HepG2 (cell line): ENCODE data around the gene ANKRD13C.

Source experiments
- CBX5 ChIP-seq: sonication (generic); formaldehyde crosslinking; IDR thresholded peaks from 2 replicates; pipeline ENCODE4 v1.4.0; 2020; ENCODE audit warnings: missing genetic modification reagents, borderline replicate concordance
- EZH2 ChIP-seq: conservative IDR thresholded peaks from 2 replicates; pipeline ENCODE4 v1.6.1; 2012; ENCODE audit warnings: mild to moderate bottlenecking, low read depth, low read length, moderate library complexity
- MED1 ChIP-seq: sonication (generic); formaldehyde crosslinking; IDR thresholded peaks from 2 replicates; pipeline ENCODE4 v1.4.0; 2020; ENCODE audit warnings: missing genetic modification reagents
- PITX1 ChIP-seq: sonication (generic); formaldehyde crosslinking; IDR thresholded peaks from 2 replicates; pipeline ENCODE4 v1.5.1; 2020; ENCODE audit warnings: mild to moderate bottlenecking, missing genetic modification reagents
- TF ChIP-seq, protein P1 (sequence below): sonication (generic); formaldehyde crosslinking; IDR thresholded peaks from 2 replicates; pipeline ENCODE4 v1.9.0; 2021; ENCODE audit warnings: missing genetic modification reagents, borderline replicate concordance
- TF ChIP-seq, protein P2 (sequence below): sonication (generic); formaldehyde crosslinking; IDR thresholded peaks from 2 replicates; pipeline ENCODE4 v1.4.0; 2020; ENCODE audit warnings: missing genetic modification reagents
- TF ChIP-seq, protein P3 (sequence below): sonication (generic); formaldehyde crosslinking; IDR thresholded peaks from 2 replicates; pipeline ENCODE4 v1.5.0; 2020; ENCODE audit warnings: missing genetic modification reagents
- TF ChIP-seq, protein P4 (sequence below): sonication (generic); formaldehyde crosslinking; conservative IDR thresholded peaks from 2 replicates; pipeline ENCODE4 v1.5.0; 2020; ENCODE audit warnings: missing genetic modification reagents

DNA sequence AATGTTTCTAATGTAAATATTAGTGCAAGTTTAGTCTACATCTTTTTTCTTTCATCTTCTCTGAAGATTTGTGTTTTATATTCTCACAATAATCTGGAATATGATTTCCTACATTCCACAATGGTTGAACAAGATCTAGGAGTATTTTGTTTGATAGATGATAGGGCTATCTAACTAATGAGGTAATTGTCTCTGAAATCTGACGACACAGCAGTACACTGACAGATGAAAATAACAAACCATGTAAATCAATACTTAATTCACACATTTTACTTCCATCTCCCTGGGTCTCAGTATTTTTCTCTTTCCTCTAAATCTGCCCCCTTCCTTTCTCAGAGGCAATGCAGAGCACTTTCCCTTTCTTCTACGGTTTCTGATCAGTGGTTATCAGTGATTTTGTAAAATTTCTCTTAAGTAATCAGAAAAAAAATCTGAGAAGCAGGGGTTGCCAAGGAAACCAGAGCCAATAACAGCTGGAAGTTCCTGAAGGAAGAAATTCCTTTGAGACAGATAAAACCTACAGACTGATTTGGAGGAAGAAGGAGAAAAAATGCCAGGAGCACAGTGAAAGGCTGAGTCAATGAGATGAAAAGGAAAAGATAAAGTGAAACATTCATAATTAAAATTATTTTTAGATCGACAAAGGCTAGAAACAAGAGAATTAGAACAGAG lies 7.3 kb upstream of the ANKRD13C start:
- TF ChIP-seq, protein P1, sequence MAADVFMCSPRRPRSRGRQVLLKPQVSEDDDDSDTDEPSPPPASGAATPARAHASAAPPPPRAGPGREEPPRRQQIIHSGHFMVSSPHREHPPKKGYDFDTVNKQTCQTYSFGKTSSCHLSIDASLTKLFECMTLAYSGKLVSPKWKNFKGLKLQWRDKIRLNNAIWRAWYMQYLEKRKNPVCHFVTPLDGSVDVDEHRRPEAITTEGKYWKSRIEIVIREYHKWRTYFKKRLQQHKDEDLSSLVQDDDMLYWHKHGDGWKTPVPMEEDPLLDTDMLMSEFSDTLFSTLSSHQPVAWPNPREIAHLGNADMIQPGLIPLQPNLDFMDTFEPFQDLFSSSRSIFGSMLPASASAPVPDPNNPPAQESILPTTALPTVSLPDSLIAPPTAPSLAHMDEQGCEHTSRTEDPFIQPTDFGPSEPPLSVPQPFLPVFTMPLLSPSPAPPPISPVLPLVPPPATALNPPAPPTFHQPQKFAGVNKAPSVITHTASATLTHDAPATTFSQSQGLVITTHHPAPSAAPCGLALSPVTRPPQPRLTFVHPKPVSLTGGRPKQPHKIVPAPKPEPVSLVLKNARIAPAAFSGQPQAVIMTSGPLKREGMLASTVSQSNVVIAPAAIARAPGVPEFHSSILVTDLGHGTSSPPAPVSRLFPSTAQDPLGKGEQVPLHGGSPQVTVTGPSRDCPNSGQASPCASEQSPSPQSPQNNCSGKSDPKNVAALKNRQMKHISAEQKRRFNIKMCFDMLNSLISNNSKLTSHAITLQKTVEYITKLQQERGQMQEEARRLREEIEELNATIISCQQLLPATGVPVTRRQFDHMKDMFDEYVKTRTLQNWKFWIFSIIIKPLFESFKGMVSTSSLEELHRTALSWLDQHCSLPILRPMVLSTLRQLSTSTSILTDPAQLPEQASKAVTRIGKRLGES (CRISPR knock-in tag), result no peak
- TF ChIP-seq, protein P2, sequence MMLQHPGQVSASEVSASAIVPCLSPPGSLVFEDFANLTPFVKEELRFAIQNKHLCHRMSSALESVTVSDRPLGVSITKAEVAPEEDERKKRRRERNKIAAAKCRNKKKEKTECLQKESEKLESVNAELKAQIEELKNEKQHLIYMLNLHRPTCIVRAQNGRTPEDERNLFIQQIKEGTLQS (CRISPR knock-in tag), result no peak
- TF ChIP-seq, protein P3, sequence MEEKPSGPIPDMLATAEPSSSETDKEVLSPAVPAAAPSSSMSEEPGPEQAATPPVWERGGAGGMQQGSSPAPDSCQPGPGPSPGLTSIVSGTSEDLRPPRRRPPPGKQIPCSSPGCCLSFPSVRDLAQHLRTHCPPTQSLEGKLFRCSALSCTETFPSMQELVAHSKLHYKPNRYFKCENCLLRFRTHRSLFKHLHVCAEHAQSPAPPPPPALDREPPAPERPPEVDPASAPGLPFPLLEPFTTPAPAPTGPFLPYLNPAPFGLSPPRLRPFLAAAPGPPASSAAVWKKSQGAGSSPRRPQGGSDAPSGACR (CRISPR knock-in tag), result no peak
- TF ChIP-seq PITX1 (CRISPR knock-in tag), result no peak
- no peak for TF ChIP-seq CBX5
- TF ChIP-seq EZH2, result no peak
- TF ChIP-seq, protein P4, sequence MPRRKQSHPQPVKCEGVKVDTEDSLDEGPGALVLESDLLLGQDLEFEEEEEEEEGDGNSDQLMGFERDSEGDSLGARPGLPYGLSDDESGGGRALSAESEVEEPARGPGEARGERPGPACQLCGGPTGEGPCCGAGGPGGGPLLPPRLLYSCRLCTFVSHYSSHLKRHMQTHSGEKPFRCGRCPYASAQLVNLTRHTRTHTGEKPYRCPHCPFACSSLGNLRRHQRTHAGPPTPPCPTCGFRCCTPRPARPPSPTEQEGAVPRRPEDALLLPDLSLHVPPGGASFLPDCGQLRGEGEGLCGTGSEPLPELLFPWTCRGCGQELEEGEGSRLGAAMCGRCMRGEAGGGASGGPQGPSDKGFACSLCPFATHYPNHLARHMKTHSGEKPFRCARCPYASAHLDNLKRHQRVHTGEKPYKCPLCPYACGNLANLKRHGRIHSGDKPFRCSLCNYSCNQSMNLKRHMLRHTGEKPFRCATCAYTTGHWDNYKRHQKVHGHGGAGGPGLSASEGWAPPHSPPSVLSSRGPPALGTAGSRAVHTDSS (CRISPR knock-in tag), result no peak
- TF ChIP-seq MED1 (CRISPR knock-in tag), result no peak
